ENCODE results near the gene SORBS1.

The SORBS1 gene

DNA sequence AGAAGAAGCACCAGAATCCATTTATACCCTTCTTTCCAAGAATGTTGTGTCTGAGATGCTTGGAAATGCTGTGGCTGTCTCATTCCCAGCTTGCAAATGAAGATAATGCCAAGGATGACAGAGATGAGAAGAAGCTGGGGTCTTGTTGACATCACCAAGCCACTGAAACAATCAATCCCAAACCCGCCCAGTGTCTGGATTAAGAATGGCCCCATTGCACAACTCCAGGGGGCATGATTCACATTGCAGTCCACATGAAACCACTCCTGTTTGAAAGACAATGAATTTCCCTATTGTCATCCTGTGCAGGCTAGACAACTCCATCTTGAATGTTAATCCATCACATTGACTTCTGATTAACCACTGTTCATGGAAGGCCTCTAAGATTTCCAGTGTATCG lies 28.6 kb downstream of the SORBS1 start:
- TF ChIP-seq, protein P1, sequence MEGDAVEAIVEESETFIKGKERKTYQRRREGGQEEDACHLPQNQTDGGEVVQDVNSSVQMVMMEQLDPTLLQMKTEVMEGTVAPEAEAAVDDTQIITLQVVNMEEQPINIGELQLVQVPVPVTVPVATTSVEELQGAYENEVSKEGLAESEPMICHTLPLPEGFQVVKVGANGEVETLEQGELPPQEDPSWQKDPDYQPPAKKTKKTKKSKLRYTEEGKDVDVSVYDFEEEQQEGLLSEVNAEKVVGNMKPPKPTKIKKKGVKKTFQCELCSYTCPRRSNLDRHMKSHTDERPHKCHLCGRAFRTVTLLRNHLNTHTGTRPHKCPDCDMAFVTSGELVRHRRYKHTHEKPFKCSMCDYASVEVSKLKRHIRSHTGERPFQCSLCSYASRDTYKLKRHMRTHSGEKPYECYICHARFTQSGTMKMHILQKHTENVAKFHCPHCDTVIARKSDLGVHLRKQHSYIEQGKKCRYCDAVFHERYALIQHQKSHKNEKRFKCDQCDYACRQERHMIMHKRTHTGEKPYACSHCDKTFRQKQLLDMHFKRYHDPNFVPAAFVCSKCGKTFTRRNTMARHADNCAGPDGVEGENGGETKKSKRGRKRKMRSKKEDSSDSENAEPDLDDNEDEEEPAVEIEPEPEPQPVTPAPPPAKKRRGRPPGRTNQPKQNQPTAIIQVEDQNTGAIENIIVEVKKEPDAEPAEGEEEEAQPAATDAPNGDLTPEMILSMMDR (IDR thresholded peaks at IDR 0.05; ENCODE audit: extremely low read depth, insufficient read depth, missing control alignments) = no peak
- DNase-seq (ENCODE audit: low spot score) = no peak
- in situ Hi-C loops (cut with MboI; ENCODE audit: low pct_unique_long_range_greater_than_20kb, low sequenced_read_pairs, unreplicated experiment) = no loop called here

DNA sequence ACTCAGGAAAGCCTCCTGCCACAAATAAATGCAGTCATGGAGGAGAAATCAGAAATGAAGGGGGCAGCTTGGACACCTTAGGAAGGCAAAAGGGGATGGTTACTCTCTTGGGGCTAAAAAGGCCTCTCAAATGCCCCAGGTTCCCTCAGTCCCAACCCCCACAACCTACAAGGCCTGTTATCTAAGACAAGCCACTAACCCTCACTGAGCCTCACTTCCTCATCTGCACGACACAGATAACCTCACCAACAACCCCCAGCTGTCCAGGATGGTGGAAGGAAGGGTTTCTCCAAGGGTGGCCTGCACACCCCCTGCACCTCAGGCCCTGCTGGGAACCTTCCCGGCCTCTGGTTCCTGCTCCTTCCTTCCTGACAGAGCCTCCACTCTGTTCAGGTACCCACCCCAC lies 29.2 kb downstream of the SORBS1 start:
- TF ChIP-seq, protein P1 (IDR thresholded peaks at IDR 0.05; ENCODE audit: extremely low read depth, insufficient read depth, missing control alignments) = no peak
- peak; percentile 18 for DNase-seq (ENCODE audit: low spot score)
- in situ Hi-C loops (cut with MboI; ENCODE audit: low pct_unique_long_range_greater_than_20kb, low sequenced_read_pairs, unreplicated experiment) = no loop called here

DNA sequence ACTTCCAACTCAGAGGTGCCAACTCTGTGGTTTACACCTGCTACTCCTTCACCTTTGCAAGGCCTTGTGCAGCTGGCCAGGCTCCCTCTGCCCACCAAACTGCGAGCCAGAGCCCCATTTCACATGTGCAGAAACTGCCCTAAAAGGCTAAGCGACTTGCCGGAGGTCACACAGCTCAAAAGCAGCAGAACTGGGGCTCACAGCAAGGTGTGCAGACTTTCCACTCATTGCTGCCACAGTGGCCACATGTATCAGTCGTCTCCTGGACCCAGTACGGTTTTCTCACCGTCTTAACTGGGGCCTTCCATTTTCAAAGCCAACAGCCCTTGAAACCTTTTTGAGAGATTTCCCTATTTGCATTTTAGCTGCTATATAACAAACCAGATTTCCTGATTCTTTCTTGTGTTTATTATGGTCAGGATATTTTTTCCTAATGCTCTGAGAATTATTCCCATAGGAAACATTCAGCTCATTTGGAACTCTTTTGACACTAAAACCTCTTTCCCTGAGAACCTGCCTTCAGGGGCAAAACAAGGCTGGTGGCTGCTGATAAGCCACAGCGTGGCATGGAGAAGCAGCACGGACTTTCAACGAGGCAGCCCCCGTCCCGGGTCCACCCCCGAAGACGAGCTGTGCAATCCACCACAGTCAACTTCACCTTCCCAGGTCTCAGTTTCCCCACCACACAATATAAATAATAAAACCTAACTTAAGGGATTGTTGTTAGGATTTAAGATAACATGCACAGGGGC lies 29.9 kb downstream of the SORBS1 start:
- in situ Hi-C loops (cut with MboI; ENCODE audit: low pct_unique_long_range_greater_than_20kb, low sequenced_read_pairs, unreplicated experiment) = no loop called here
- TF ChIP-seq, protein P1 (IDR thresholded peaks at IDR 0.05; ENCODE audit: extremely low read depth, insufficient read depth, missing control alignments) = no peak
- DNase-seq (ENCODE audit: low spot score) = no peak

DNA sequence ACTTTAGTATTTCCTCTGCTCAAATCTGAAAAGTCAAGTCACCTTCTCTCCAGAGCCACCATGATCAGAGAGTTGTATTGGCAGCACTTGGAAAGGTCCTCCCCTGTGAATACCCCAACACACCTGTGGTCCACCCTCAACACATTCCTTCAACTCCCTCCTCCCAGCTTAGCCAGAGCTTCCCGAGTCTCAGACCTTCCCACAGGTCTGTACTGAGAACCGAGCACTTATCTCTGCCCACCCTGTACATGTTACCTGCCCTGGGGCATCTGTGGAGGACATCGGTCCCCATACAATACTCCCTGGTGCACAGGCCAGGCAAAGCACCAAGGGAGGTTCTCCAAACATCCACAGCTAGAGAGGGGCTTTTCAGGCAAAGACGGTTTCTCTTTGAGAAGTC lies 30.6 kb downstream of the SORBS1 start:
- DNase-seq (ENCODE audit: low spot score) = no peak
- in situ Hi-C loops (cut with MboI; ENCODE audit: low pct_unique_long_range_greater_than_20kb, low sequenced_read_pairs, unreplicated experiment) = no loop called here
- TF ChIP-seq, protein P1 (IDR thresholded peaks at IDR 0.05; ENCODE audit: extremely low read depth, insufficient read depth, missing control alignments) = no peak

DNA sequence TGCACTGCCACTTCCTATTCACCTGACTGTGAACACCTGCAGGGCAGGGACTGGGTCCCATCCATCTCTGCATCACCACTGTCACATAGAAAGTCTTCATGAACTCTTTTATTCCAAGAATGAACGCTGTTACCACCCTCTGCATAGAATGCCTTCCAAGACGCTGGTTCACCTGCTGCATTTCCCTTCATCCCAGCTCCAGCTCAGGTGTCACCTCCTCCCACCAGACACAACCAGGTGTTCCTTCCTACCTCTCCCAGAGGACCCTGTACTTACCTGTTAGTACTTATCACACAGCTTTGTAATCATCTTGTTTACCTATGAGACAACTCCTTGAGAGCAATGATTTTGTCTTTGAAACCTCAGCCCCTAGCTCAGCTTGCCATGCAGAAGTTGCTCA lies 31.1 kb downstream of the SORBS1 start:
- in situ Hi-C loops (cut with MboI; ENCODE audit: low pct_unique_long_range_greater_than_20kb, low sequenced_read_pairs, unreplicated experiment) = no loop called here
- TF ChIP-seq, protein P1 (IDR thresholded peaks at IDR 0.05; ENCODE audit: extremely low read depth, insufficient read depth, missing control alignments) = no peak
- DNase-seq (ENCODE audit: low spot score) = no peak

DNA sequence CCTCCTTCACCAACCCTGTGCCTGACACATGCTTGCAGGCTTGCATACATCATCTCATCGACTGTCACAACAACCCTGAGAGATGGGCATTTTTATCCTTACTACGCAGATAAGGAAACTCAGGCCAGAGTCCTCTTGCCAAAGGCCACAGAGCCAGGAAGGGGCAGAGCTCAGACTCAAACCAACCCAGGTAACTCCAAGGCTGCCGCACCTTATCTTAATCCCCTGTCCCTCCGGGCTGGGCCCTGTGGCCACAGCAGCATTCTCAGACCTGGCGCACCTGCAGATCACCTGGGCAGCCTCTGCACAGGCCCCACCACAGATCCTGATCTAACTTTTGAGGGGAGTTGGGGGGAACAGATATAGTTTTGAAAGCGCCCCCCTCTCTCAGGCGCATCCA lies 35.1 kb downstream of the SORBS1 start:
- in situ Hi-C loops (cut with MboI; ENCODE audit: low pct_unique_long_range_greater_than_20kb, low sequenced_read_pairs, unreplicated experiment) = no loop called here
- TF ChIP-seq, protein P1 (IDR thresholded peaks at IDR 0.05; ENCODE audit: extremely low read depth, insufficient read depth, missing control alignments) = no peak
- no peak for DNase-seq (ENCODE audit: low spot score)

Measured in GM13977 (cell line).